Transverse colon (tissue), 4 donors: ENCODE data around the gene RAB11FIP3. TPM values are rescaled to one million over a fixed set of nuclear protein-coding genes. Genes with fewer than 3 reads are reported as not detected.

Experiments used
- DNase-seq: peaks from one replicate; pipeline ENCODE4 v3.0.0-alpha.2; 2019
- H3K27ac ChIP-seq, 4 donors: fragments of 200-600 bp; sonication (generic); 2 replicates each; pipeline ENCODE4 v1.5.1; 2016 to 2018; ENCODE audit warnings: inconsistent platforms in 4 of 4
- H3K27me3 ChIP-seq: fragments of 200-600 bp; sonication (generic); 2 replicates; pipeline ENCODE4 v1.5.1; 2017; ENCODE audit warnings: inconsistent platforms
- H3K36me3 ChIP-seq, 4 donors: fragments of 200-600 bp; sonication (generic); 2 replicates each; pipeline ENCODE4 v1.5.1; 2017 to 2019; ENCODE audit warnings: inconsistent platforms in 4 of 4
- H3K4me1 ChIP-seq, 4 donors: fragments of 200-600 bp; sonication (generic); 2 replicates each; pipeline ENCODE4 v1.5.1; 2017 to 2020; ENCODE audit warnings: inconsistent platforms in 4 of 4
- H3K4me3 ChIP-seq, 4 donors: fragments of 200-600 bp; sonication (generic); 1 replicate in 1 of 4; 2 replicates in 3 of 4; pipeline versions ENCODE4 v1.5.1 to v1.6.1; 2017 to 2019; ENCODE audit warnings: inconsistent platforms in 4 of 4
- H3K9me3 ChIP-seq, 2 donors: fragments of 200-600 bp; sonication (generic); 2 replicates each; pipeline ENCODE4 v1.5.1; 2017 to 2019; ENCODE audit warnings: inconsistent platforms in 2 of 2
- EP300 ChIP-seq: sonication (generic); formaldehyde crosslinking; IDR thresholded peaks from one replicate; pipeline ENCODE4 v1.6.1; 2017; ENCODE audit warnings: antibody characterized with exemption, low read depth
- POLR2A ChIP-seq: fragments of 450-650 bp; IDR thresholded peaks from one replicate; pipeline ENCODE4 v1.6.1; 2016; ENCODE audit warnings: antibody characterized with exemption, mild to moderate bottlenecking, moderate library complexity
- POLR2AphosphoS5 ChIP-seq, 3 donors: sonication (generic); formaldehyde crosslinking; IDR thresholded peaks; one replicate each; pipeline ENCODE4 v1.6.1; 2016; ENCODE audit warnings: antibody characterized with exemption in 3 of 3
- WGBS, 2 donors: methylation state at CpG; one replicate each; pipeline ENCODE4 v1.1.5; 2018; ENCODE audit warnings: low coverage in 1 of 2; 5-methylcytosine and 5-hydroxymethylcytosine counted together
- in situ Hi-C, 4 donors: fragments of 200-750 bp; cut with MboI; loops; one replicate each; pipeline versions ENCODE4 v1.15.0 to v1.15.1; 2017; ENCODE audit warnings: low sequenced_read_pairs in 3 of 4, low pct_ligation_motif_present in 1 of 4, low pct_unique_long_range_greater_than_20kb in 1 of 4
- intact Hi-C: fragments of 100-400 bp; cut with DNase I; formaldehyde crosslinking; loops from one replicate; pipeline ENCODE4 v1.15.1; 2023; ENCODE audit warnings: low total_unique reads
- total RNA-seq, 4 donors: library from RNA; depleted of rRNA; stranded (reverse); fragments of >200 nt; gene quantifications; one replicate each; pipeline ENCODE4 v1.1.0, GENCODE V29; 2016
- TF ChIP-seq, protein P1 (sequence below), 5 experiments: fragments of 200-600 bp in 3 of 5; fragments of 450-650 bp in 2 of 5; sonication (generic) in 3 of 5; IDR thresholded peaks; 1 replicate in 2 of 5; 2 replicates in 3 of 5; pipeline ENCODE4 v1.5.1; 2016 to 2017; ENCODE audit warnings: antibody characterized with exemption in 5 of 5, inconsistent platforms in 3 of 5, mild to moderate bottlenecking in 2 of 5, moderate library complexity in 1 of 5

RAB11FIP3 gene
- total RNA-seq, 4 donors from 2014 or later: 21.6 to 56.5 (median 42.2) TPM

DNA sequence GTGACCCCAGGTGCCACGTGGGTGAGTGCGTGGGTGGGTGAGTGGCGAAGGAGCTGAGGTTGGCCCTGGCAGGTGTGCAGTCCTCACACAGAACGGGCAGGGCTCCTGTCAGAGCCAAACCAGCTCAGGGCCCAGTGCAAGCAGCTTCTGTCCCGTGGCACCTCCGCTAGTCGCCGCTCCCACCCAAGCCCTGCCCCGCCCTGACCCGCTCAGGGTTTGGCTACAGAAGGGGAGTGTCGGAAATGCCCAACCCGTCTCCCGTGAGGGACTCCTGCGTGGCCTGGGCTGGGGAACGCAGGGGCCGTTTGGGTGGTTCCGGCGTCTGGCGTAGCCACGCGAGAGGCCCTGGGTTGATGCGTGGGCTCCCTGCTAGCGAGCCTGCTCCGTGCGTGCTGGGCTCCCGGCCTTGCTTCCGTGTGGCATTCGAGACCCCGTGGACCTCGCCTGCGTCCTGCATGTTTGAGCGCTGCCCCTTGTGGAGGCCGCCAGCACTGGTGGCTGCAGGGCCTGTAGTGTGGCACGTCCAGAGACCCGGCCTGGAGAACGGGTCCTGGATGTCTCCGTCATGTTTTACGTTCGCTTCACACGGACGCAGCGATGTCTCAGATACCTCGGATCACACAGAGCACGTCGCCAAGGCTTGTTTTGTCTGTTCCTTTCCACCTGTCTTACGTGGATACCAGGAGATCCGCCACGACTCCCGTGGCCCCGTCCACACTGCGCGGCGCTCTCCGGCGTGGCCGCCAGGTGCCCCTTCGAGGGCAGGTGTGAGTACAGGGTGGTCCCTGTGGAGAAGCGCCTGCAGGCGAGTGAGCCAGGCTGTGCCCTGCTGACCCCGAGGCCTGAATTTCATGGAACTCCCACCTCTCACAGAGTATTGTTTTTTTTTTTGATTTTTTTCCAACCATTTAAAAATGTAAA lies 112.2 kb downstream of the RAB11FIP3 start:
- no peaks in the 10 kb centered on the region for H3K27me3 ChIP-seq
- H3K27ac ChIP-seq: no peak overlapping the region
- intact Hi-C loops (no loop called here), in situ Hi-C loops (no loop called here)
- H3K4me1 ChIP-seq: peaks cover 5 to 32% (median 27%) of the 10 kb centered on the region in 4 donors
- H3K9me3 ChIP-seq: no peaks in the 10 kb centered on the region
- H3K36me3 ChIP-seq: no peaks in the 10 kb centered on the region
- no peak for DNase-seq
- 95 to 97% methylated on average over 22 to 56 of the region's 60 CpGs for WGBS, 2 donors
- TF ChIP-seq POLR2A: no peak
- no peak for TF ChIP-seq EP300
- no peak for TF ChIP-seq POLR2AphosphoS5 (IDR thresholded peaks at IDR 0.05)
- TF ChIP-seq, protein P1, sequence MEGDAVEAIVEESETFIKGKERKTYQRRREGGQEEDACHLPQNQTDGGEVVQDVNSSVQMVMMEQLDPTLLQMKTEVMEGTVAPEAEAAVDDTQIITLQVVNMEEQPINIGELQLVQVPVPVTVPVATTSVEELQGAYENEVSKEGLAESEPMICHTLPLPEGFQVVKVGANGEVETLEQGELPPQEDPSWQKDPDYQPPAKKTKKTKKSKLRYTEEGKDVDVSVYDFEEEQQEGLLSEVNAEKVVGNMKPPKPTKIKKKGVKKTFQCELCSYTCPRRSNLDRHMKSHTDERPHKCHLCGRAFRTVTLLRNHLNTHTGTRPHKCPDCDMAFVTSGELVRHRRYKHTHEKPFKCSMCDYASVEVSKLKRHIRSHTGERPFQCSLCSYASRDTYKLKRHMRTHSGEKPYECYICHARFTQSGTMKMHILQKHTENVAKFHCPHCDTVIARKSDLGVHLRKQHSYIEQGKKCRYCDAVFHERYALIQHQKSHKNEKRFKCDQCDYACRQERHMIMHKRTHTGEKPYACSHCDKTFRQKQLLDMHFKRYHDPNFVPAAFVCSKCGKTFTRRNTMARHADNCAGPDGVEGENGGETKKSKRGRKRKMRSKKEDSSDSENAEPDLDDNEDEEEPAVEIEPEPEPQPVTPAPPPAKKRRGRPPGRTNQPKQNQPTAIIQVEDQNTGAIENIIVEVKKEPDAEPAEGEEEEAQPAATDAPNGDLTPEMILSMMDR (IDR thresholded peaks at IDR 0.05): no peak
- H3K4me3 ChIP-seq: no peak overlapping the region

GRCh38 chr16:539901-540530 lies 114.6 kb downstream of the RAB11FIP3 start:
- no peak overlapping the region for H3K27ac ChIP-seq
- 94% methylated on average over 28 of the region's 34 CpGs; no CpG with 5 or more reads in 1 of the 2 donors for WGBS, 2 donors
- TF ChIP-seq POLR2AphosphoS5 (IDR thresholded peaks at IDR 0.05) (no peak), POLR2A (no peak), EP300 (no peak)
- TF ChIP-seq, protein P1 (IDR thresholded peaks at IDR 0.05): no peak
- in situ Hi-C loops: no loop called here
- no peaks in the 10 kb centered on the region for H3K36me3 ChIP-seq
- no peaks in the 10 kb centered on the region for H3K27me3 ChIP-seq
- no peak overlapping the region for H3K4me3 ChIP-seq
- H3K9me3 ChIP-seq: no peaks in the 10 kb centered on the region
- H3K4me1 ChIP-seq: peaks cover 0 to 12% (median 7%) of the 10 kb centered on the region in 4 donors
- intact Hi-C loops: loop anchor here (1.0 kb wide), 1 partner anchor 66 kb away; no protein-coding TSS in a partner anchor
- no peak for DNase-seq

GRCh38 chr16:540645-541340 lies 115.3 kb downstream of the RAB11FIP3 start:
- in situ Hi-C loops (no loop called here), intact Hi-C loops (no loop called here)
- Histone ChIP-seq H3K4me1 (peaks cover 0 to 4% (median 2%) of the 10 kb centered on the region in 4 donors), H3K9me3 (no peaks in the 10 kb centered on the region), H3K27ac (no peak overlapping the region), H3K36me3 (no peaks in the 10 kb centered on the region), H3K4me3 (no peak overlapping the region), H3K27me3 (no peaks in the 10 kb centered on the region)
- 87% methylated on average over 29 of the region's 29 CpGs; no CpG with 5 or more reads in 1 of the 2 donors for WGBS, 2 donors
- TF ChIP-seq EP300 (no peak), POLR2A (no peak), POLR2AphosphoS5 (IDR thresholded peaks at IDR 0.05) (no peak)
- TF ChIP-seq, protein P1 (IDR thresholded peaks at IDR 0.05): no peak
- no peak for DNase-seq
